ENCODE measurements around the gene PEX16. TPM values are rescaled to one million over a fixed set of nuclear protein-coding genes. Genes with fewer than 3 reads are reported as not detected.

PEX16 gene
- total and polyA plus RNA-seq, 9 of the 15 experiments (the other 6 are each of a cell fraction or from before 2014, with no cell fraction given), result 1.5 to 43.9 (median 14.6) TPM

DNA sequence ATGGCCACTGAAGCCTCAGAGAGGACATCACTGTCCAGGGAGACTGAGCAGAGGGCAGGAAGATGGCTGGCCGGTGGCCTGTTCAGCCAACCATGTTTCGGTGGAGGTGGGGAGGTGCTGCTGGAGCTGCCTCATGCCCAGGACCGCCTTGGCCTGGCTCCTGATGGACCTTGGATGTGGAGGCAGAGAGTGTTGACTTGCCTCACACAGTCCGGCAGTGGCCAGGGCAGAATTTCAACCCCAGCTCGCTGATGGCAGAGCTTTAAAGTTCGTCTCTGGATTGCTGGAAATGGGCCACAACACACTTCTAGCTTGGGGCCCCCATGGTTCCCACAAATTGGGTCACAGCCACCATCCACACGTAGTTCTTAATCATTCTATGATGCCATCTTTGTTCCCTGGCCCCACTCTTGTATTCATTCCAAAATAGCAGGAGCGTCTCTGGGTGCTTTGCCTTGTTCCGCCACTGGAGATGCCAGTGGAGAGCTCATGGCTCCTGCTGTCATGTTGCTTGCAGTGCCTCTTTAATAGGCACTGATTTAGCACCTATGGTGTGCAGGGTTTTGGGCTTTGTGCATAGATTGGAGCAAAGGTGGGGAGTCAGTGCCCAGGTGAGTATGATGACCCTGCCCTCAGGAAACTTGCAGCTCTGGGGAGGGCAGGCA lies 26.7 kb downstream of the PEX16 start:
- WGBS (ENCODE audit: insufficient coverage, low coverage, missing lambda C conversion rate), result 22% methylated on average over 9 of the region's 9 CpGs
- POLR2A ChIA-PET, result interaction anchor here (1.5 kb wide), 1 partner anchor 10 kb away, joined by 5 read pairs; no protein-coding TSS in a partner anchor

More for the DNA sequence above, 26.7 kb downstream of the PEX16 start:
- DNase-seq (ENCODE audit: extremely low read depth in 1 of 4, low spot score in 3 of 4) (no peak), FAIRE-seq (no peak), ATAC-seq (no peak)
- Histone ChIP-seq H3K4me1 (replicated peaks in 1 of 2; ENCODE audit: control insufficient read depth in 2 of 2, insufficient read depth in 2 of 2, low read length in 2 of 2) (peaks cover 0 to 11% of the 10 kb centered on the region in 2 experiments; a peak in 1 of 5 replicates), H3K9ac (ENCODE audit: insufficient read depth in 1 of 2, low read depth in 2 of 2, low read length in 2 of 2) (no peak overlapping the region; a peak in 1 of 4 replicates), H3K27ac (ENCODE audit: extremely low read depth, low read depth, low read length) (no peak overlapping the region), H2AFZ (ENCODE audit: low read depth, low read length) (no peak overlapping the region), H3K36me3 (ENCODE audit: control insufficient read depth, insufficient read depth, low read length) (no peaks in the 10 kb centered on the region), H3K27me3 (ENCODE audit: control insufficient read depth in 2 of 2, insufficient read depth in 2 of 2, low read length in 2 of 2) (no peaks in the 10 kb centered on the region; a peak in 1 of 5 replicates), H3K9me3 (replicated peaks; ENCODE audit: control insufficient read depth, insufficient read depth, low read depth, low read length) (no peaks in the 10 kb centered on the region), H3K9me1 (ENCODE audit: control insufficient read depth, insufficient read depth, low read length) (no peaks in the 10 kb centered on the region), H3K4me3 (no peak overlapping the region), H3K4me2 (ENCODE audit: insufficient read depth, low read length) (no peak overlapping the region), H4K20me1 (replicated peaks; ENCODE audit: control insufficient read depth, insufficient read depth, low read length) (peaks cover 19% of the 10 kb centered on the region), H3K79me2 (ENCODE audit: control insufficient read depth, insufficient read depth, low read length) (no peaks in the 10 kb centered on the region)
- TF ChIP-seq ESRRA (IDR thresholded peaks at IDR 0.05; ENCODE audit: borderline replicate concordance, low read depth) (no peak), ARHGAP35 (IDR thresholded peaks at IDR 0.05; ENCODE audit: partially characterized antibody) (no peak), ZNF174 (CRISPR knock-in tag; IDR thresholded peaks at IDR 0.05) (no peak), ZNF175 (CRISPR knock-in tag; IDR thresholded peaks at IDR 0.05; ENCODE audit: low read depth) (no peak), RUNX1 (IDR thresholded peaks at IDR 0.05; ENCODE audit: low read depth) (no peak)
- TF ChIP-seq, protein P1, sequence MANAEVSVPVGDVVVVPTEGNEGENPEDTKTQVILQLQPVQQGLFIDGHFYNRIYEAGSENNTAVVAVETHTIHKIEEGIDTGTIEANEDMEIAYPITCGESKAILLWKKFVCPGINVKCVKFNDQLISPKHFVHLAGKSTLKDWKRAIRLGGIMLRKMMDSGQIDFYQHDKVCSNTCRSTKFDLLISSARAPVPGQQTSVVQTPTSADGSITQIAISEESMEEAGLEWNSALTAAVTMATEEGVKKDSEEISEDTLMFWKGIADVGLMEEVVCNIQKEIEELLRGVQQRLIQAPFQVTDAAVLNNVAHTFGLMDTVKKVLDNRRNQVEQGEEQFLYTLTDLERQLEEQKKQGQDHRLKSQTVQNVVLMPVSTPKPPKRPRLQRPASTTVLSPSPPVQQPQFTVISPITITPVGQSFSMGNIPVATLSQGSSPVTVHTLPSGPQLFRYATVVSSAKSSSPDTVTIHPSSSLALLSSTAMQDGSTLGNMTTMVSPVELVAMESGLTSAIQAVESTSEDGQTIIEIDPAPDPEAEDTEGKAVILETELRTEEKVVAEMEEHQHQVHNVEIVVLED (CRISPR knock-in tag; IDR thresholded peaks at IDR 0.05), result no peak
- intact Hi-C loops (cut with micrococcal nuclease), result no loop called here
- no TSS peak for BruUV-seq (replicated peaks)
- in situ Hi-C loops (cut with MboI), result no loop called here
- CTCF ChIA-PET (ENCODE audit: low intra/inter-chr PET ratio), result no interaction called here

Data from K562 (cell line).